Loucy (cell line): ENCODE results near the gene KRT38.

ENCODE experiments used
- H2AFZ ChIP-seq: fragments of 200-600 bp; sonication (generic); 2 replicates; pipeline ENCODE4 v1.6.0; 2016; ENCODE audit warnings: antibody characterized with exemption, mild to moderate bottlenecking, low read length, moderate library complexity
- H3F3A ChIP-seq: fragments of 200-600 bp; 2 replicates; pipeline ENCODE4 v1.6.0; 2016; ENCODE audit warnings: antibody characterized with exemption, low read depth, mild to moderate bottlenecking
- H3K27me3 ChIP-seq: fragments of 200-600 bp; sonication (generic); 2 replicates; pipeline ENCODE4 v1.6.1; 2014; ENCODE audit warnings: low read length, mild to moderate bottlenecking; ENCODE audit not compliant: insufficient read depth, poor library complexity, severe bottlenecking
- H3K36me3 ChIP-seq: fragments of 200-600 bp; sonication (generic); 2 replicates; pipeline ENCODE4 v1.6.1; 2016; ENCODE audit warnings: low read length; ENCODE audit not compliant: insufficient read depth
- H3K4me1 ChIP-seq: fragments of 200-600 bp; sonication (generic); 2 replicates; pipeline ENCODE4 v1.5.1; 2014; ENCODE audit warnings: low read length, mild to moderate bottlenecking; ENCODE audit not compliant: insufficient read depth, poor library complexity, severe bottlenecking
- H3K4me2 ChIP-seq: fragments of 200-600 bp; sonication (generic); 2 replicates; pipeline ENCODE4 v1.6.0; 2014; ENCODE audit warnings: antibody characterized with exemption, low read length, low read depth, mild to moderate bottlenecking; ENCODE audit not compliant: poor library complexity, severe bottlenecking
- H3K4me3 ChIP-seq: fragments of 200-600 bp; sonication (generic); 2 replicates; pipeline ENCODE4 v1.5.1; 2014; ENCODE audit warnings: low read length, mild to moderate bottlenecking, mixed read lengths; ENCODE audit not compliant: poor library complexity, severe bottlenecking
- H3K79me2 ChIP-seq: fragments of 200-600 bp; sonication (generic); 2 replicates; pipeline ENCODE4 v1.6.1; 2014; ENCODE audit warnings: low read length; ENCODE audit not compliant: insufficient read depth
- H3K9ac ChIP-seq: fragments of 200-600 bp; sonication (generic); 2 replicates; pipeline ENCODE4 v1.6.0; 2014; ENCODE audit warnings: mild to moderate bottlenecking, low read depth, low read length, moderate library complexity; ENCODE audit not compliant: poor library complexity, severe bottlenecking
- H3K9me2 ChIP-seq: fragments of 200-600 bp; sonication (generic); replicated peaks from 2 replicates; pipeline ENCODE4 v1.6.1; 2016; ENCODE audit warnings: low read depth, low read length, mixed read lengths
- H3K9me3 ChIP-seq: fragments of 200-600 bp; sonication (generic); 2 replicates; pipeline ENCODE4 v1.6.1; 2014; ENCODE audit warnings: mild to moderate bottlenecking, antibody characterized with exemption, low read length, low read depth; ENCODE audit not compliant: insufficient read depth
- H4K20me1 ChIP-seq: fragments of 200-600 bp; sonication (generic); 2 replicates; pipeline ENCODE4 v1.6.0; 2014; ENCODE audit warnings: antibody characterized with exemption, low read length, mild to moderate bottlenecking; ENCODE audit not compliant: insufficient read depth, poor library complexity, severe bottlenecking
- CTCF ChIP-seq: fragments of 200-600 bp; sonication (generic); conservative IDR thresholded peaks from 2 replicates; pipeline ENCODE4 v1.5.1; 2014; ENCODE audit warnings: mild to moderate bottlenecking, antibody characterized with exemption, low read length
- EZH2phosphoT487 ChIP-seq: fragments of 200-600 bp; IDR thresholded peaks from 2 replicates; pipeline ENCODE4 v1.6.1; 2018; ENCODE audit warnings: antibody characterized with exemption, mild to moderate bottlenecking, moderate library complexity, borderline replicate concordance

KRT38 gene

DNA sequence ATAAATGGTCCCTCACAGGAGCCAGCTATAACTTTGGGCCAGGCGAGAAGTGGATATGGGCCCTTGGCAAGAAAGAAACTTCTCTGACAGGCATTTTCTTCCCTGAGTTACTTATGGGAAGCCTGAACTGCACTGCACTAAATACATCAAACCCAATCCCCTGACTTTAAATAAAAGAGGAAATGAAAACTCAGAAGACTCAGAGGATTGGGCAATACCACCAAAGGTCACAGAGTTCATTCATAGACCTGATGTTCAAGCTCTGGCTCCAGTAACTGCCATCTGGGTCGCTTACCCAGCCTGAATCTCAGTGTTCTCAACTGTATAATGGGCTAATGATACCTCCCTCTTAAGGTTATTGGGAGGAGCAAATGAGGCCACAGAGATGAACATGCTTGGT, 39.4 kb upstream of the KRT38 start:
- no peak overlapping the region for H3K4me3 ChIP-seq
- H3K9me2 ChIP-seq = no peaks in the 10 kb centered on the region
- H3K9ac ChIP-seq = no peak overlapping the region
- H3K4me2 ChIP-seq = no peak overlapping the region
- no peaks in the 10 kb centered on the region for H3K4me1 ChIP-seq
- H3K36me3 ChIP-seq = no peaks in the 10 kb centered on the region
- H2AFZ ChIP-seq = no peak overlapping the region
- H3K79me2 ChIP-seq = no peaks in the 10 kb centered on the region
- H3K9me3 ChIP-seq = no peaks in the 10 kb centered on the region
- no peaks in the 10 kb centered on the region for H3K27me3 ChIP-seq
- TF ChIP-seq EZH2phosphoT487 = no peak
- TF ChIP-seq CTCF = no peak
- no peaks in the 10 kb centered on the region for H3F3A ChIP-seq
- H4K20me1 ChIP-seq = no peaks in the 10 kb centered on the region

GRCh38 chr17:41478237-41478636, 37.5 kb upstream of the KRT38 start:
- Histone ChIP-seq H3F3A (no peaks in the 10 kb centered on the region), H3K36me3 (no peaks in the 10 kb centered on the region), H3K9ac (no peak overlapping the region), H3K4me1 (no peaks in the 10 kb centered on the region), H3K27me3 (no peaks in the 10 kb centered on the region), H3K9me3 (no peaks in the 10 kb centered on the region), H3K9me2 (no peaks in the 10 kb centered on the region), H3K4me3 (no peak overlapping the region), H4K20me1 (no peaks in the 10 kb centered on the region), H2AFZ (no peak overlapping the region), H3K4me2 (no peak overlapping the region), H3K79me2 (no peaks in the 10 kb centered on the region)
- TF ChIP-seq EZH2phosphoT487 (no peak), CTCF (no peak)

GRCh38 chr17:41476866-41477815, 36.4 kb upstream of the KRT38 start:
- H3K4me1 ChIP-seq = no peaks in the 10 kb centered on the region
- H3K36me3 ChIP-seq = no peaks in the 10 kb centered on the region
- no peak overlapping the region for H3K4me3 ChIP-seq
- no peaks in the 10 kb centered on the region for H3F3A ChIP-seq
- H3K9me2 ChIP-seq = no peaks in the 10 kb centered on the region
- no peak overlapping the region for H3K9ac ChIP-seq
- H3K4me2 ChIP-seq = no peak overlapping the region
- H3K79me2 ChIP-seq = no peaks in the 10 kb centered on the region
- no peak overlapping the region for H2AFZ ChIP-seq
- H3K27me3 ChIP-seq = no peaks in the 10 kb centered on the region
- no peak for TF ChIP-seq EZH2phosphoT487
- no peak for TF ChIP-seq CTCF
- no peaks in the 10 kb centered on the region for H3K9me3 ChIP-seq
- H4K20me1 ChIP-seq = no peaks in the 10 kb centered on the region
